Erythroblast (primary cell): Measurements from ENCODE around the gene AGAP1.

Experiments
- GATA1 ChIP-seq: IDR thresholded peaks from 2 replicates; pipeline ENCODE4 v1.6.1; 2011; ENCODE audit warnings: low read depth, mild to moderate bottlenecking, control low read depth, low read length, moderate library complexity
- POLR2A ChIP-seq: IDR thresholded peaks from 2 replicates; pipeline ENCODE4 v1.6.1; 2011; ENCODE audit warnings: mild to moderate bottlenecking, low read length

DNA sequence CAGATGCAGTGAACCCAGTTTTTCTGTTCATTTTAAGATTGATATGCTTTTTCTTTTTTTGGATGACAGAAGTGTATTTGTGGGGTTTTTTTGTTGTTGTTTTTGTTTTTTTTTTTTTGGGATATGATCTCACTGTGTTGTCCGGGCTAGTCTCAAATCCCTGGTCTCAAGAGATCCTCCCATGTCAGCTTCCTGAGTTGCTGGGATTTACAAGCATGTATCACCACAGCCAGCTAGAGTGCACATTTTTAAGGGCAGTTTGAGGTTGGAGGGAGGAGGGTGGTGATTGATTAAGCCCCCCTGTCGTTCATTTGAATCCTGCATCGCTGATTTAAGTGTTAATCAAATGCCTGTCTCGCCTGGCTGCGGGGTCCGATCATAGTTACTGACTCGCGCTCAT lies 485.2 kb downstream of the AGAP1 start:
- TF ChIP-seq POLR2A (no peak), GATA1 (no peak)
